H1 (cell line): Measurements from ENCODE around the gene COL25A1. TPM values are rescaled to one million over a fixed set of nuclear protein-coding genes. Genes with fewer than 3 reads are reported as not detected.

ENCODE experiments used
- KDM5A ChIP-seq: fragments of 200-600 bp; IDR thresholded peaks from 2 replicates; pipeline ENCODE4 v1.7.1; 2012; ENCODE audit warnings: mild to moderate bottlenecking, low read length, inconsistent platforms, mixed read lengths
- RAD21 ChIP-seq, 2 experiments: IDR thresholded peaks in 1 of 2; conservative IDR thresholded peaks in 1 of 2; 2 replicates each; pipeline ENCODE4 v1.6.1; 2011; ENCODE audit warnings: low read depth in 2 of 2, low read length in 2 of 2, improper control_type of control experiment in 1 of 2, inconsistent platforms in 1 of 2, mild to moderate bottlenecking in 1 of 2, moderate library complexity in 1 of 2
- RNF2 ChIP-seq: fragments of 200-900, 300-1000 bp; sonication (generic); IDR thresholded peaks from 2 replicates; pipeline ENCODE4 v1.7.1; 2016; ENCODE audit warnings: borderline replicate concordance, low read depth, mild to moderate bottlenecking, antibody characterized with exemption, low read length; ENCODE audit not compliant: poor library complexity, severe bottlenecking; ENCODE audit errors: missing control alignments
- polyA plus RNA-seq, 7 experiments: library from polyadenylated mRNA; depleted of rRNA in 3 of 7; stranded (reverse) in 5 of 7; unstranded in 2 of 7; fragments of >200 nt in 5 of 7; fragments of 200-250 nt in 2 of 7; gene quantifications; 1 replicate in 5 of 7; 2 replicates in 1 of 7; 4 replicates in 1 of 7; pipeline versions ENCODE4 v1.2.1 to v1.2.3, GENCODE V29; 2011 to 2013; ENCODE audit warnings: missing spikeins in 2 of 7, mixed read lengths in 2 of 7
- total RNA-seq: library from RNA; stranded (reverse); fragmentation: NEBNext Ultra II Directional; extraction: Animal tissue kit (Norgen Biotek cat#: 25700); gene quantifications from 2 replicates; pipeline ENCODE4 v1.2.1, GENCODE V29; 2021

COL25A1 gene
- total and polyA plus RNA-seq, 2 of the 8 experiments (the other 6 are each of a cell fraction or from before 2014, with no cell fraction given) = 1.1 to 8.3 TPM

GRCh38 chr4:108965472-108966076, 336.9 kb downstream of the COL25A1 start (continued):
- TF ChIP-seq RAD21 (IDR thresholded peaks at IDR 0.05 in 1 of 2, conservative IDR thresholded peaks at IDR 0.05 in 1 of 2; ENCODE audit: low read depth in 2 of 2, low read length in 2 of 2) (no peak), KDM5A (no peak), RNF2 (no peak)
